ENCODE measurements around the gene TMPRSS6.
"Not testable (repeated sequence)": the region's sequence is repeated elsewhere in the genome, so short reads cannot be mapped to it uniquely, and the experiment has no call there.

The TMPRSS6 gene

GRCh38 chr22:37088750-37089408 is 20.6 kb downstream of the TMPRSS6 start:
- no peak for DNase-seq (ENCODE audit: low spot score)

DNA sequence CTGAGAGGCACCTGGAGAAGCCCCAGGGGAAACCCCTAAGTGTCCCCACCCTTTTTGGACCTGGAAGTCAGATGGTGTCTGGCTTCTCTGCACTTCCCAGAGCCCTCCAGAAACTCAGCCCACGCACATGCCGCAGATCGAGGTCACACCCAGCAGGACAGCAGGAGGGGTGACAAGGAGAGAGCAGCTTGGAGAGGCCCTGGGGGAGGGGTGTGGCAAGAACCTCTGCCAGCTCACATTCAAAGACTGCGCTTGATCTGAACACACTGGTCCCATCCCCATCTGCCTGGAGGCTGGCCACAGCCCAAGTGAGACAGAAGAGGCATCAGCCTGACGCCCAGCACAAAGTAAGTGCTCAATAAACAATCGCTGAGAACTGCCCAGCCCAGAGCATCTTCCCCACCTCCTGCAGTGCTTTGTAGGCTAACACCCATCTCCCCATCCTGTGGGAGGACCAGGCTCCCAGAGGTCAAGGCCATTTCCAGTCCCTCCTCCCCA is 21.4 kb downstream of the TMPRSS6 start:
- DNase-seq (ENCODE audit: low spot score): no peak

DNA sequence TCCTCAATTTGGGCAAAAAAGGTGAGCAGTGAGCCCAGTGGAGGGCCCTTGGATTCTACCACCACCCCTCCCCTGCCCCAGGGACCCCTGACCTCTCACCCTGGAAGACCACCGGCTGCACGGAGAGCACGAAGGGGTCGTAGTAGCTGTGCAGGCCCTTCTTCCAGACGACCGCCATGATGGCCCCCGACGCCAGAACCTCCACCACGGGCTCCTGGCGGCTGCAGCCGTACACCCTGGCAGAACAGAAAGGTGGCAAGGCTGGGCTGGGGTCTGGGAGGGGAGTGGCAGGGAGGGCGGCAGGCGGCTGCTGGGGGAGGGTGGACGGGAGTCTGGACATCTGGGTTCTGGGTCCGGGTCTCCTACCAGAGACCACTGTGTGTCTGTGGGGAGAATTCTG is 23.3 kb downstream of the TMPRSS6 start:
- DNase-seq (ENCODE audit: low spot score): no peak

- DNase-seq (ENCODE audit: low spot score): no peak
Measured at GRCh38 chr22:37084385-37084784, 25.1 kb downstream of the TMPRSS6 start.

DNA sequence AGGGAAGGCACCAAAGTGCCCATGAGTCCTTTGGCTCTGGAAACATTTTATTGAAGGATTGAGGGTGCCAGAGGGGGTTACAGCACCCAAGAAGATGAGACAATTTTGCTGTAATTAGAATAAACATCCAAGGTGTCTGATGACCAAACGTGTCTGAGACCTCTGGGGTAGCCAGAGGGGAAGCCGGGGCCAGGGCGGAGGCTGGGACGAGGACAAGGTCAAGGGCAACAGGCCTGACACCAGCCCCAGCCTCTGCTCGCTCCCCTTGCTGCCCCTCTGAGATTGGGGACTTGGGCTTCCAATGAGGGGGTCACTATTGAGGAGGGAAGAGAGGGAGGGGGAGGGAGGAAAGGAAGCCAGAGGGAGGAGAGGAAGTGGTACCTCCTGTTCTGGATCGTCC is 25.6 kb downstream of the TMPRSS6 start:
- DNase-seq (ENCODE audit: low spot score): no peak

DNA sequence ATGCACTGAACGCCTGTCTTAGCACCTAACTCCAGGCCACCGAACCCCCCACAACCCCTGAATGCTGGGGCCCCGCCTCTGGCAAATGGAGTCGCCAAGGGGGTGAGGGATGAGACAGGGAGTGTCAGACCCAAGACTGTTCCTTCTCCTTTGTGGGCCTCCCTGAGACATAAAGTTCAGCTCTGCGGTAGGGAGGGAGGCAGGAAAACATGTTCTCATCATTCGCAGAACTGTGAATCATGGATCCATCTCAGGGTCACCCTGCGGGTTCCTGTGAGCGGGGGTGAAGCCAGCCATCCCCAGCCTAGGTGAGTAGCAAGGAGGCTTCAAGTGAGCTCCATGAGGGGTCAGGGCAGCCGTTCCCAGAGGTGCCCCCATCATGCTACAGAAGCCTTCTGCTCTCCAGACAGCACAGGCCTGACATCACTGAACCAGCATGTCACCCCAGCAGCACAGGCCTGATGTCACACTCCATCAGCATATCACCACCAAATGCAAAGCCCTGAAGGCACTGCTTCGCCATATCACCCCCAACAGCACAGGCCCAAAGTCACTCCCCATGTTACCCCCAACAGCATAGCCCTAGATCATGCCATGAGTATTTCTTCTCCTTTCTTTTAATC is 27.2 kb downstream of the TMPRSS6 start:
- DNase-seq (ENCODE audit: low spot score): no peak

GRCh38 chr22:37080838-37081237 is 28.7 kb downstream of the TMPRSS6 start:
- no peak for DNase-seq (ENCODE audit: low spot score)

DNA sequence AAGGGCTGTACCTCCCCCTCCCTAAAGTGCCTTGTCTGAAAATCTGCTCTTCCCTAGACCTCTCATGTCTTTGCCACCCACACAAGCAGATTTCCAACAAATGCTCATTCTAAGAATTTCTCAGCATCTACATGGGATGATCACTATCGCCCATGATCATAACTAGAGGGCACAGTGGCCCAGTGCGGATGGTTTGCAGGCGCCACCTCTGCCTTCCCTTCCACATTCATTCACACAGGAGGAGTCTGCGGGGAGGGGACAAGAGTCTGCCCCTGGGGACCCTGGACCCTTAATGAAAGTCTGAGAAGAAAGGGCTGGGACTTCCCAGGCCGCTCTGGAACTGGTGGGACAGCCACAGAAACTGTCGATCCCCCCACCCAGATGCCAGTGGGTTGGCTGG is 29.1 kb downstream of the TMPRSS6 start:
- no peak for DNase-seq (ENCODE audit: low spot score)

DNA sequence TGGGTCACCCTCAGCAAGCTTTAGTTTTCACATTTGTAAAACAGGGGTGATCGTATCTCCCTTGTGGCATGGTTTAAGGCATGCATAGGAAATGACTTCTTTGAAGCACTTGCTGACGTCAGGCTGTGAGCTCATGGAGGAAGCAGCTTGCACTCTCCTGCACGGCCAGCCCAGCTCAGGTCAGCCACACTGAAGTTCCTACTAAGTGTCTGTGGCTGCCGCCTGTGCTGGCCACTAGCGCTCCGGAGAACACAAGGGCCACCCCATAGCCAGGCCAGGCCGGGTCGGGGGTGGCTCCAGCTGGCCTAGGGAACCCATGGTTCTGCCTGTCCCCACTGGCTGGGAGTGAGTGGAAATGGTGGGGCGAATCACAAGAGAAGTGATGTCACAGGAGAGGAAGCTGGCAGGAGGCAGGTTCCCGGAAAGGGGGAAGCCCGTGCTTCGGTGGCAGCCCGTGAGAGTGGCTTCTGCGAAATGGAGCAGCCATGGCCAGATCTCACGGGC is 29.8 kb downstream of the TMPRSS6 start:
- no peak for DNase-seq (ENCODE audit: low spot score)

- DNase-seq (ENCODE audit: low spot score): no peak
Measured at GRCh38 chr22:37079158-37079557, 30.4 kb downstream of the TMPRSS6 start.

DNA sequence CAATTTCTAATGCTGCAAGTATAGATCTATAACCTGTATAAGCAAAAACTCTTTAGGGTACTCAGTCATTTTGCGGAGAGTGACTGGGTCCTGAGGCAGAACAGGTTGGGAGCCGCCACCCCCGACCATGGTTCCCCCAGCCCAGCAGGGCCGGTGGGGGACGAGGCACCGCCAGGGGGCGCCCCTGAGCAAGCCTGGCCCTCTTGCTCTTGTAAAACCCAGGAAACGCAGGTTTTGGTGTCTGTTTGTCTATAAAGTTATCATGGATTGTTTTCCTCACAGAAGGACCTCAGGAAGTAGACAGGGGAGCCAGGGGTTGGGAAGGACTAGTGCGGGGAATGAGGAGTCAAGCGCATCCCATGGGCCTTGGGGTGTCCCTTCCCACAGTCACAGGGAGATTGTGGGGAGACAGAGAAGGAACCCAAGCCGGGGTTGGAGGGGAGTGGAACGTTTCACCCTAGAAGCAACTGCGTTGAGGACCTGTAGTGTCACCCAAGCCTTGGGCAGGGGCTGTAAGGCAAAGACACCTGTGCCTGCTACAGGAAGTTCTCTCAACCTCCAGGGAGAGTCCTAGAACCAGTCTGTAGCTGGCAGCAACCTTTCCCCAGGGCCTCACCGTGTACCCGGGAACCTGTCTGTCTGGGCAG is 31.6 kb downstream of the TMPRSS6 start:
- DNase-seq (ENCODE audit: low spot score): no peak

DNA sequence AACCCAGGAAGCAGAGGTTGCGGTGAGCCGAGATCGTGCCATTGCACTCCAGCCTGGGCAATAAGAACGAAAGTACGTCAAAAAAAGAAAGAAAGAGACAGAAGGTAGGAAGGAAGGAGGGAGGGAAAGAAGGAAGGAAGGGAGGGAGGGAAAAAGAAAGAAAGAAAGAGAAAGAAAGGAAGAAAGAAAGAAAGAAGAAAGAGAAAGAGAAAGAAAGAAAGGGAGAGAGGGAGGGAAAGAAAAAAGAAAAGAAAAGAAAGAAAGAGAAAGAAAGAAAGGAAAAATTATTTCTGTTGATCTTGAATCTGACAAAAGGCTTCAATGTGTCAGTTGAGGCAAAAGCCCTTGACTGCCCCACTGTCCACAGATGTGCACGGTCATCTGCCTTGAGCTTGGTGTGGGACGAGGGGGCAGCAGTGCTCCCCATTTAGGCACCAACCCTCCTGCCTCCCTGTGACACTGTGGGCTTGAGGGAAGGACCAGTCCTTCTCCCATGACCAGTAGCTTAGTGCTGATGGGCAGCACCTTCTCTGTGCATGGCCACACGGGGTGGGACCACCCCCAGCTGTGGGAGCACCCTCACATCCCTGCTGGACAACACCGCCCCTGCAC is 33.6 kb downstream of the TMPRSS6 start:
- no peak for DNase-seq (ENCODE audit: low spot score)

DNA sequence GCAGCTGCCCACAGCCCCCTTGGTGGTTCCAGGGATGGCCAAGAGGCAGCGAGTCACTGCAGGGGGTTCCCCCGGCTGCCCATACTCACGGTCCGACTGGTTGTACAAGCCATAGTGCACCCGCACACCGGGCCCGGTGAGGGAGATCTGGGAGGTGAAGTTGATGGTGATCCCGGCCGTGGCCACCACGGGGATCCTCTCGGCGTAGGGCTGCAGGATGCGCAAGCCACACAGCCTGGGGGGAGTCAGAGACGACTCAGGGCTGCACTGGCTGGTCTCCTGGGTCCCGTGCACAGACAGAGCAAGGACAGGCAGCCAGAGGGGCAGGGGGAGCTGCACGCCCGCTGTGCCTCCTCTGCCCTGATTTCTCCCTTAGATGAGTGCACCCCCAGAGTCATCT is 34.5 kb downstream of the TMPRSS6 start:
- no peak for DNase-seq (ENCODE audit: low spot score)

DNA sequence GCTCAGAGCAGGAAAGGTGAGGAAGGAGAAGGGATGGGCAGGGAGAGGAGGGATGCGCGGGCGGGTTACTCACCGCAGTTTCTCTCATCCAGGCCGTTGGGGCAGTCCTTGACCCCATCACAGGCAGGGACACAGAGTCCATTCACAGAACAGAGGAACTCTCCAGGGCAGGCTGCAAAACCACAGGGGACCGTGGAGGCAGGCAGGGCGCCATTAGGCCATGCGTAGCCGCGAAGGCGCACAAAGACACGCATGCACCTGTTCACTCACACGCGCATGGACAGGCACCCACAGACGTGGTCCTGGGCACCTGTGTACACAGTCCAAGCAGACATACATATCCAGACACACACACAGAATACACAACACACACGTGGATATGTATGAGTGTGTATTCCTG is 35.0 kb downstream of the TMPRSS6 start:
- DNase-seq (ENCODE audit: low spot score): no peak

DNA sequence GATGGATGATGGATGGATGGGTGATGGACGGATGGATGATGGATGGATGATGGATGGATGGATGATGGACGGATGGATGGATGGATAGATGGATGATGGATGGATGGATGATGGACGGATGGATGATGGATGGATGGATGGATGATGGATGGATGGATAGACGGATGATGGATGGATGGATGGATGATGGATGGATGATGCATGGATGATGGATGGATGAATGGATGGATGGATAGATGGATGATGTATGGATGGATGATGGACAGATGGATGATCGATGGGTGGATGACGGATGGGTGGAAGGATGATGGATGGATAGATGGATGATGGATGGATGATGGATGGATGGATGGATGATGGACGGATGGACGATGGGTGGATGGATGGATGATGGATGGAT is 36.8 kb downstream of the TMPRSS6 start:
- no peak for DNase-seq (ENCODE audit: low spot score)

DNA sequence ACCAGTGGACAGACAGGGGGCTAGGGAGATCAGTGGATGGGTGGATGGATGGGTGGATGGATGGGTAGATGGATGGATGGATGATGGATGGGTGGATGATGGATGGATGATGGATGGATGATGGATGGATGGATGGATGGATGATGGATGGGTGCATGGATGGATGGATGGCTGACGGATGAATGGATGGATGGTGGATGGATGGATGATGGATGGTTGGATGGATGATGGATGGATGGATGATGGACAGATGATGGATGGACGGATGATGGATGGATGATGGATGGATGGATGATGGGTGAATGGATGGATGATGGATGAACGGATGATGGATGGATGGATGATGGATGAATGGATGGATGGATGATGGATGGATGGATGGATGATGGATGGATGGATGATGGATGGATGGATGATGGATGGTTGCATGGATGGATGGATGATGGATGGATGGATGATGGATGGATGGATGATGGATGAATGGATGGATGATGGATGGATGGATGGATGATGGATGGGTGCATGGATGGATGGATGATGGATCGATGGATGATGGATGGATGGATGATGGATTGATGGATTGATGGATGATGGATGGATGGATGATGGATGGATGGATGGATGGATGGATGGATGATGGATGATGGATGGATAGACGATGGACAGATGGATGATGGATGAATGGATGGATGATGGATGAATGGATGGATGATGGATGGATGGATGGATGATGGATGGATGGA is 37.5 kb downstream of the TMPRSS6 start:
- not testable (repeated sequence) for DNase-seq (ENCODE audit: low spot score)

- DNase-seq (ENCODE audit: low spot score): no peak
Measured at GRCh38 chr22:37070744-37071143, 38.8 kb downstream of the TMPRSS6 start.

- no peak for DNase-seq (ENCODE audit: low spot score)
Measured at GRCh38 chr22:37070334-37070733, 39.2 kb downstream of the TMPRSS6 start.

DNA sequence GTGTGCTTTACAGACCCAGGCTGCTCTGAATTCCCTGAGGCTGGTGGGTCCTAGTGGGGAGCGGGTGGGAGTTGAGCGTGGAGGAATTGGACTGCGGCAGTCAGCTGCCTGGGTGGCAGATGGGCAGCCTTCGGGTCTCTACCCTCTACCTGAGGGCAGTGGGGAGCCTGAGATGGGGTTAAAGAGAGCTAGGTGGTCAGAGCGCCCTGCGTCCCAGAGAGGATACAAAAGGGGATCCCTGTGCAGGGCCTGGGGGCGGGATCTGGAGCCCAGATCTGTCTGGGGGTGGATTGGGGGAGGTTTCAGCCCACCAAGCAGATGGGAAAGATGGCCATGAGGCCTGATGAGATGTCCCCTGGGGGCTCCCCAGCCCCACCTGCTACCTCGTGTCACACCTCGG is 39.8 kb downstream of the TMPRSS6 start:
- no peak for DNase-seq (ENCODE audit: low spot score)

- DNase-seq (ENCODE audit: low spot score): no peak
Measured at GRCh38 chr22:37069319-37069718, 40.2 kb downstream of the TMPRSS6 start.

DNA sequence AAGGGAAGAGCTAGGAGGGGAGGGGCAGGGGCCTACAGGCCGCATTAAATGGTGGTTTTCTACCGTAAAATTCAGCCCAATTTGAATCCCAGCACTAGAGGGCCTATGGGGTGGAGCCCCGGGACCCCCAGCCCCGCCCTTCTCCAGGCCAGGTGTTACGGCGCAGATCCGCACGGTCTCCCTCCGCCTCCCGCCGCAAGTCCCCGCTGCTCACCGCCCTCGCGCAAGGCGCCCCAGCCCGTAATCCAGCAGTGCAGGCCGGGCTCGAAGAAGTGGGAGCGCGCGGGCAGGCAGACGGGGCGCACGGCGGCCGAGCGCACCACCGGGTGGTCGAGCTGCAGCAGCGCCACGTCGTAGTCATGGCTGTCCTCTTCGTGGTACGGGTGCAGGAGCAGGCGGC is 40.7 kb downstream of the TMPRSS6 start:
- DNase-seq (ENCODE audit: low spot score): no peak

DNA sequence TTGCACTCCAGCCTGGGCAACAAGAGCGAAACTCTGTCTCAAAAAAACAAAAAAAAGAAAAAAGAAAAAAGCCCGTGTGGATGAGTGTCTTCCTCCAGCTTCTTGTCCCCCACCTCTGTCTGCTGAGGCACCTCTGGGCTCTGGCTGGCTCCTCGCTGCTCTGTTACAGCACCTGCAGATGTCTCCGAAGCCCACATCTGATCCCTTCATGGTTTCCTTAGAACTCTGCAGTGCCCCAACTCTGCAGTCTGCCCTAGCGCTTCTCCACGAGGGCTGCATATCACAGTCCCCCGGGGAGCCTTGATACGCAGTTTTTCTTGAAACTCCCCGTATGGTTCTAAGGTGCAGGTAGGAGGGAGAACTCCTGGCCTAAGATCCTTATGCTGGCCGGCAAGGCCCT is 42.1 kb downstream of the TMPRSS6 start:
- no peak for DNase-seq (ENCODE audit: low spot score)
